Colon (tissue), 2 donors: Measurements from ENCODE around the gene NES.

ENCODE experiments used
- FAIRE-seq: peaks from 2 replicates; lab custom pipeline; 2012; peaks lifted over from hg19 to GRCh38; lab: Jason Lieb, UNC
- donor health status: control.
- donor health status: control.

The NES gene

DNA sequence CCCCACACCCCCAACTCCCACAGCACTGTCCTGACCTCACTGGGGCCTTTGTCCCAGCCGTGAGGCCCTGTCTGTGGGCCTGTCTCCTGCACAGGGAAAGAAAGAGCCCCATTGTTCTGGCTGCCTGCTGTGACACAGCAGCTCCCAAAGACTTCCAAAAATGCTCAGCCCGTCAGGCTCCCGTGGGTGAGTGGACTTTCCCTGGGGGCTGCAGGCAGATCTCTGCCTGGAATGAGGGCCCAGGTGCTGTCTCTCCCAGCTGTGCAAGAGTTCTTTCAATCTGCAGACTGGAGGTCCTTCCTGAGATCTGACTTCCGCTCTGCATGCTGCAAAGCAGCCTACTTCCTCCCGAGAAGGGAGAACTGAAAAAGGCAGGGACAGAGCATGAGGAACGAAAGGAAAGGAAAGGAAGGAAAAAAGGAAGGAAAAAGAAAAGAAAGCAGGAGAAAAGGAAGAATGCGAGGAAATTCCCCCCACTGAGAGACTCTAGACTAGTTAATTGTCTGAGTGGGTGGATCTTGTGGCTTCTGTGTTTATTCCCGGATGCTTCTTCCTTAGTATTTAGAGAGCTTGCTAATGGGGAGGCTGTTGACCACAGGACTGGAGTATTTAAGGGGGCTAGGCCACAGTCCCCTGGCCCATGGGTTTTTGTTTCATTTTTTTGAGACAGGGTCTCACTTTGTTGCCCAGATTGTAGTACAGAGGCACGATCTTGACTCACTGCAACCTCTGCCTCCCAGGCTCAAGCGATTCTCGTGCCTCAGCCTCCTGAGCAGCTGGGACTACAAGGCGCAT is 15.0 kb downstream of the NES start:
- no peak for FAIRE-seq

DNA sequence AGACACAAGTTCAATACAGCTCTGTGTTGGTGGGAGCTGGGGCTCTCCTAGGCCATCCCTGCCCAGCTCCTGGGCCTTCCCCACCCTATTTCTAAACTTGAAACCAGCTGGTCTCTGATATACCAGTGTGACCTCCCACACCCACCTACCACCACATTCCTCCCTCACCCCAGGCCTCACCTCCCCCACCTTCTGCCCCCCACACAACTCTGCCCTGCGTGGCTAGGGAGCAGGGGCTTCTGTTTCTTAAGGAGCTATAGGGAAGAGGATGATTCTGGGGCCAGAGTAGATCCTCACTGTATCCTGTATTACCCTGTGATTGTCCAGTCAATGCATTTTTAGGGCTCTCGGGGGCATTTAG is 16.5 kb downstream of the NES start:
- FAIRE-seq: no peak

DNA sequence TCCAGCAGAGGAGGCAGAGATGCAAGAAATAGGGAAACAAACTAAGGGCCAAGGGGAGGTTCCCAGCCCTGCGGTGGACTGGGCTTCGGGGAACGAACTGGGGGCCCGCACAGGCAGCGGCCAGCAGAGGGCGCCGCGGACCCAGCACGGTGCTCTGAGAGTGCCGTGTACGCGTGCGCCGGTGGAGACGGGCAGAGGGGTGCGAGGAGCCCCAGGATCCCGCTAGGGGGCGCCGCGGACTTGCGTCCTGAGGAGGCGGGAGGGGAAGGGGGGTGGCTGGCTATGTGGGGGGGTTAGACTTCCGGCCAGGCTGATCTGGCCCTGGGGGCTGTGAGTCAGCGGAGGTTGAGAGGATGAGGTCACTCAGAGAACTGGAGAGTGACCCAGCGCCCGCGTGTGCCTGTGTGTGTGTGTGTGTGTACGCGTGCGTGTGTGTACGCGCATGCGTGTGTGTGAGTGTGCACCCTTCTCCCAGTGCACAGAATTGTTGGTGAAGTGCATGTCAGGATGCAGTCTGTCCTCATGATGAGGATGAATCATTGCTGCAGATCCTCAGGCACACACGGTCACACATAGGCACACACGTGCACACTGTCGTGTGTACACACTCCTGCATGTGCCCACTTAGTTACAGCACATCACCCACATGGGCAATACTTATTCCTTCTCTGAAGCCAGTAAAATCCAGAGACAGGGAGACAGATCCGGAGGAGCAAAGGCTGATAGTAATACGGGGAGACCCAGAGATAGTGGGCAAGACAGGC is 17.0 kb downstream of the NES start:
- no peak for FAIRE-seq

DNA sequence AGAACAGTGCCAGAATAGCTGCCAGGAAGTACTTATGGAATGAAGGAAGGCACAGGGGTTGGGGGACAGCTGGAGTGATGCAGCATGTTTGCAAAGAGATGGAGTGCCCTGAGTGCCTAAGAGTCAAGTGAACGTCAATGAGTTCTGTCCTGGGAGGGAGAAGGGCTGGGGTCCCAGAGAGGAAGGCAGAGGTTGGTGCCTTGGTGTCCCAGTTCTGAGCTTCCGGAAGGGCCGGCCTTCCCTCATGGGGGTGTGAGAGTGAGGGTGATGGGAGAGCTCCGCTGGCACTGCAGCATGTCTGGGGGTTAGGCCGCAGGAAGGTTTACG is 17.6 kb downstream of the NES start:
- no peak for FAIRE-seq

DNA sequence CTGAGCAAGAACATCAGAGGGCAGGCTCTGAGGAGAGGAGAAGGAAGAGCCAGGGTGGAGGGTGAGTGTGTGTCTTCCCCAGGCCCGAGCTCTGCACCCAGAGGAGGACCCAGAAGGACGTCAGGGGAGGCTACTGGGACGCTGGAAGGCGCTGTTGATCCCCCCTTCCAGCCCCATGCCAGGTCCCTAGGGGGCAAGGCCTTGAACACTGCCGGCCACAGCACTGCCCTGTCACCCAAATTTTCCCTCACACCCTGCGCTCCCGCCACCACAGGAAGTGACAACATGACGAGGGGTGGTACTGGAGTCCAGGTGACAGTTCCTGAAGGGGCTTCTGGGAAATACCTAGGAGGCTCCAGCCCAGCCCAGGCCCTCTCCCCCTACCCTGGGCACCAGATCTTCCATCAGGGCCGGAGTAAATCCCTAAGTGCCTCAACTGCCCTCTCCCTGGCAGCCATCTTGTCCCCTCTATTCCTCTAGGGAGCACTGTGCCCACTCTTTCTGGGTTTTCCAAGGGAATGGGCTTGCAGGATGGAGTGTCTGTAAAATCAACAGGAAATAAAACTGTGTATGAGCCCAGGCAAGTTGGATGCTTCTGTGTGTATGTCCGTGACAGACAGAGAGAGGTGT is 18.1 kb downstream of the NES start:
- FAIRE-seq: no peak

DNA sequence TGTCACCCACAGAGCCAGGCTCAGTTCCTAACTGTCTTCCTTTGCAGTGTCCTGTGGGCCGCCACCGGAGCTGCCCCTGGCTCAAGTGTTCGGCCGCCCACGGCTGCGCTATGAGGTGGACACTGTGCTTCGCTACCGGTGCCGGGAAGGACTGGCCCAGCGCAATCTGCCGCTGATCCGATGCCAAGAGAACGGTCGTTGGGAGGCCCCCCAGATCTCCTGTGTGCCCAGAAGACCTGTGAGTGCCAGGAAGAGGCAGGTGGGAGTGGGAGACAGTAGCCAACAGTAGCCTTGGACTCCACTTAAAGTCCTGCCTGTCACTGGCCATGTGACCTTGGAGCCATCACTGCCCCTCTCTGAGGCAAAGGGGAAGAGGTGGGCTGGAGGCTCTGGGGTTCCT is 18.7 kb downstream of the NES start:
- no peak for FAIRE-seq

DNA sequence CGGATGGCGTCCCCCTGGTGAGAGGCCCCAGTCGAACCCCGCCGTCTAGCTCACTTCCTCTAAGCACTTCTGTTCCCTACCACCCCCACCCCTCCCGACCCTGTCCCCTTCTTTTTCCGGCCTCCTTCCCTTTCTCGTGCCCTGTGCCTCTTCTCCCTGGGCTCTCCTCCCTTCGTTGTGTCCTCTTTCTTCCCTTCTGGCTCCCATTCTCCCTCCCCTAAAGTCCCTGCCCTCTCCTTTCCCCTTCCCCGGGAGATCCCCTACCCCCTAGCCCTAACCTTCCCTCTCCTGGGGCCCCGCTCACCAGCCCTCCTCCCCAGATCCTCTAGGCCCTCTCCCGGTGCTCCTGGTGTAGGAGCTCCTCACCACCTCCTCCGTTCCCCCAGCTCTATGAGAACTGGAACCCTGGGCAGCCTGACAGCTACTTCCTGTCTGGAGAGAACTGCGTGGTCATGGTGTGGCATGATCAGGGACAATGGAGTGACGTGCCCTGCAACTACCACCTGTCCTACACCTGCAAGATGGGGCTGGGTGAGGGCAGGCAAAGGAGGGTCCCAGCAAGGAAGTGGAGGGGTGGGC is 19.4 kb downstream of the NES start:
- FAIRE-seq: no peak

DNA sequence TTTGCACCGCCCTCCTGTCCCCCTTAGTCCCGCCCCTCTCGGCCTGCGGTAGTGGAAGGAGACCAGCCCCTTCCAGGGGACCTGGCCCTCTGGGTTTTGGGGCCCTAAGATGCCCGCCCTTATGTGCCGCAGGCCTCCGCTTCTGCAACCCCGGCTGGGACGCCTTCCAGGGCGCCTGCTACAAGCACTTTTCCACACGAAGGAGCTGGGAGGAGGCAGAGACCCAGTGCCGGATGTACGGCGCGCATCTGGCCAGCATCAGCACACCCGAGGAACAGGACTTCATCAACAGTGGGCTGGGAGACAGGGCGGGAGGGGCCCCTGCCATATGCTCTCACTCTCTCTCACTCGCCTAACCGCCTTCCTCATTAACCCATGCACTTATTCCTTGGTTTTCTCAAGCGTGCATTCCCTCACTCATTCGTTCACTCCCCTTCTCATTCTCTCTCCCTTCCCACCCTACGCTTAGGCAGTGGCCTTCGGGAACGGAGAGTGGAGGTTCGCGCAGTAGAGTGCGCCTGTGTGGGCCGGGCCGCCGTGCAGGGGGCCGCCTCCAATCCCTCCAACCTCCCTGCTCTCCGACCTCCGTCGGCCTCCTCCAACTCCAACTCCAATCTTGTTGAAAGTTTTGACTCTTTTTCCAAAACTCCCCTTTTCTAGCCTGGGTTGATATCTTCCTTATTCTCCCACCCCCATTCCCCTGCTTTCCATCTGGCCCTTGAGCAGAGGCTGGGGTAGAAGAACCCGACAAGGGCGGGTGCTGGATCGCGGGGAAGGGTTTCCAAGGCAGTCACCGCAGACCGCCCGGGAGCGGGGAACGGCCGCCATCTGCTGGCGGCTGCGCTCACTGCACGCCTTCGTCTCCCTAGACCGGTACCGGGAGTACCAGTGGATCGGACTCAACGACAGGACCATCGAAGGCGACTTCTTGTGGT is 20.1 kb downstream of the NES start:
- FAIRE-seq: no peak

DNA sequence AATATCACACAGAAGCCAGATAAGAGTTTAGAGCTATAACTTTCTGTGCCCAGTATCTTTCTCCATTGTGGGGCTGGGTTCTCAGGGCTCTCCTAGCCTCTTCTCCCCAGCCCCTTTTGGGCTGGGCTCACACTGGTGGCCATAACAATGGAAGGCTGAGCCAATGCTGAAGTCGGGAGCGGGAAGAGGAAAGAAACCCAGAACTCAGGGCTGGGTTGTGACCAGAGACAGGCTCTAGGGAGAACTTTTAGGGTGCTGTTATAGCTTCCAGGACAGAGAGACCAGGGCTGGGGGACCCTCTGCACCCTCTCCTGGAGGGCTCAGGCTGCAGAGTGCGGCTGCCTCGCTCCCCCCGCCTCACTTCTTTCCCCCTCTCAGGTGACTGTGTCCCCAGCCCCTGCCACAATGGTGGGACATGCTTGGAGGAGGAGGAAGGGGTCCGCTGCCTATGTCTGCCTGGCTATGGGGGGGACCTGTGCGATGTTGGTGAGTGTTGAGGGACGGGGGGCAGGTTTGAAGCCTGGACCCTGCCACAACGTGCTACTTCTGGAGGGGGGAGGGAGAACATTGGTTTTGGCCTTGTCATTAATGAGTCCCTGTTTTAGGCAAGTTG is 21.2 kb downstream of the NES start:
- no peak for FAIRE-seq

DNA sequence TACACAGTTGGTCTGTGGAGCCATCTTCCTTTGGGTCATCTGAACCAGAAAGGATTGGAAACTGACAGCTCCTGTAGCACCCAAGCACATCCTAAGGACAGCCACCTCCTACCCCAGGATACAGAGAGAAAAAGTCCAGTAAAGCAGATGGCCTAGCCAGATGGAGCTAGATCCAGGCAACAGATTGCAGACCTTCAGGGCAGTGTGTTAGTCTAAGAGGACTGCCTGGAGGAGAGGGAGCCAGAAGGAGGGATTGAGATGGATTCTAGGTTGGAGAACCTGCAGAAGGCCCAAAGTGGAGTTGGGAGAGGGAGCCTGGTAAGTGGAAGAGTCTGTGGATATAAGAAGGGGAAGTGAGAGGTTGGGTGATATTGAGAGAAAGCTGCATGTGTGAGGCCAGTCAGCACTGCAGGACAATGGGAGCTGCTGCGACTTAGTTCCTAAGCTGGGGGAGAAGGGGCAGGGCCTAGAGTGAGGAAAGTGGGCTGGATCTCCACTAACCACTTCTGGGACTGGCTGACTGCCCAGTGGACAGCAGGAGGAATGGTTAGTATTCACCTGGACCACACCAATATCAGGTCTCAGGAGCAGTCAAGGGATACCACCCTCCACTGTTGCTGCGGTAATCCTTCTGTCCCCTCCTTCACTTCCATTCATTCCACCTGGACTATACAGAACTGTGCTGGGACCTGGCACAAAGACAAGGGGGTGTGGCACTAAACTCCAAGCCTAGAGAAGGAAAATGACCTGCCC is 21.9 kb downstream of the NES start:
- no peak for FAIRE-seq

DNA sequence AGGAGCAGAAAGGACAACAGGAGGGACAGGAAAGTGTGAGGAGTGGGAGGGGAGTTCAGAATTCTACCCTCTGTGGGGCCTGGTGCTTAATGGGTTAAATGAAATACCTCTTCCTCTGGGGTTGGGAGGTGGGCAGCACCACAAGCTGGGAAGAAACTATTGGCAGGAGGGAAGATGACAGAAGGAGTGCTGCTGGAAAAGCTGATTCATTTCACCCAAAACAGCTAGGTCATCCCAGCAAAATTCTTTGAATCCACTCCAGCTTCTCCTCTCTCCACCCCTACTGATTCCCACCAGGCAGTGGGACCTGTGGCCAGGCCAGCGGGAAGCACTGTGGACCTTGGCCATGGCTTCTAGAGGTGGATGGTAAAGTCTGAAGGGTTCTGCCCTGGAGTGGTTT is 22.5 kb downstream of the NES start:
- FAIRE-seq: no peak

DNA sequence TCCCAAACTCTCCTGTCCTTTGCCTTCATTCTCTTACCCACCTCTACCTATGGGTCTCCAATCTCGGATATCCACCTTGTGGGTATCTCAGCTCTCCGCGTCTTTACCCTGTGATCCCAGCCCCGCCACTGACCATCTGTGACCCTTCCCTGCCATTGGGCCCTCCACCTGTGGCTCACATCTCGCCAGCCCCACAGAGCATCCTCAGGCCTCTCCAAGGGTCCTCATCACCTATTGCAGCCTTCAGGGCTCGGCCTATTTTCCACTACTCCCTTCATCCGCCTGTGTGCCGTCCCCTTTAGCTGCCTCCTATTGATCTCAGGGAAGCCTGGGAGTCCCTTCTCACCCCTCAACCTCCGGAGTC is 24.2 kb downstream of the NES start:
- no peak for FAIRE-seq

DNA sequence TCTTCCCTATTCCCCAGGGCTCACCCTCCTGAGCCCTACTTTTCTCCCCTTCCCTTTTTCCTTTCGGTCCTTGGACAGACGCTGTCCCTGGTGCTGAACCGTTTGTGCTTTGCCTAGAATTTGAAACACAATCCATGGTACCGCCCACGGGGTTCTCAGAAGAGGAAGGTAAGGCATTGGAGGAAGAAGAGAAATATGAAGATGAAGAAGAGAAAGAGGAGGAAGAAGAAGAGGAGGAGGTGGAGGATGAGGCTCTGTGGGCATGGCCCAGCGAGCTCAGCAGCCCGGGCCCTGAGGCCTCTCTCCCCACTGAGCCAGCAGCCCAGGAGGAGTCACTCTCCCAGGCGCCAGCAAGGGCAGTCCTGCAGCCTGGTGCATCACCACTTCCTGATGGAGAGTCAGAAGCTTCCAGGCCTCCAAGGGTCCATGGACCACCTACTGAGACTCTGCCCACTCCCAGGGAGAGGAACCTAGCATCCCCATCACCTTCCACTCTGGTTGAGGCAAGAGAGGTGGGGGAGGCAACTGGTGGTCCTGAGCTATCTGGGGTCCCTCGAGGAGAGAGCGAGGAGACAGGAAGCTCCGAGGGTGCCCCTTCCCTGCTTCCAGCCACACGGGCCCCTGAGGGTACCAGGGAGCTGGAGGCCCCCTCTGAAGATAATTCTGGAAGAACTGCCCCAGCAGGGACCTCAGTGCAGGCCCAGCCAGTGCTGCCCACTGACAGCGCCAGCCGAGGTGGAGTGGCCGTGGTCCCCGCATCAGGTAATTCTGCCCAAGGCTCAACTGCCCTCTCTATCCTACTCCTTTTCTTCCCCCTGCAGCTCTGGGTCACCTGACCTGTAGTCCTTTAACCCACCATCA is 24.8 kb downstream of the NES start:
- FAIRE-seq: no peak

DNA sequence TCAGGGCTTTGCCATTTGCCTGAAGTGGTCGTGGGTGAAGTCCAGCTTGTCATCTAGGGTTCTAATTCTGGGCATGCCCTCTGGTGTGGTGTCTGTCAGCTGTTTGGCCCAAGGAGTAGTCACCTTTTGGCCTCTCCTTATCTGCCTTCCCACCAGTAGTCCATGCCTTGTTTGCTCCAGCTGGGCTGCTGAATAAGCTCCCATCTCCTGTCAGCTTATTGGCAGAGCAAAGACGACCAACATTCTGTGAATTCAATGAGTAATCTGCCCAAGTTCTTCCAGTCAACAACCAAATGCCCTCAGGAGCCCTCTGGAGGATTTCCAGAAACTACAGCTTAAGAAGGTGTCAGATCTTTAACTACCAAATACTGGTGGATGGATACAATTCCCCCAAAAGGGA is 28.3 kb downstream of the NES start:
- FAIRE-seq: no peak

DNA sequence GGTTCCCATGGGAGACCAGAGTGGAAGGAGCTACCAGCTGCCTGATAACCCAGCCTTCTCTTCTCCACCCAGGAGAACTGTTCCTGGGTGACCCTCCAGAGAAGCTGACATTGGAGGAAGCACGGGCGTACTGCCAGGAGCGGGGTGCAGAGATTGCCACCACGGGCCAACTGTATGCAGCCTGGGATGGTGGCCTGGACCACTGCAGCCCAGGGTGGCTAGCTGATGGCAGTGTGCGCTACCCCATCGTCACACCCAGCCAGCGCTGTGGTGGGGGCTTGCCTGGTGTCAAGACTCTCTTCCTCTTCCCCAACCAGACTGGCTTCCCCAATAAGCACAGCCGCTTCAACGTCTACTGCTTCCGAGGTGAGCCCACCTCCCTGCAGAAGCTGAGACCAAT is 28.7 kb downstream of the NES start:
- FAIRE-seq: no peak

DNA sequence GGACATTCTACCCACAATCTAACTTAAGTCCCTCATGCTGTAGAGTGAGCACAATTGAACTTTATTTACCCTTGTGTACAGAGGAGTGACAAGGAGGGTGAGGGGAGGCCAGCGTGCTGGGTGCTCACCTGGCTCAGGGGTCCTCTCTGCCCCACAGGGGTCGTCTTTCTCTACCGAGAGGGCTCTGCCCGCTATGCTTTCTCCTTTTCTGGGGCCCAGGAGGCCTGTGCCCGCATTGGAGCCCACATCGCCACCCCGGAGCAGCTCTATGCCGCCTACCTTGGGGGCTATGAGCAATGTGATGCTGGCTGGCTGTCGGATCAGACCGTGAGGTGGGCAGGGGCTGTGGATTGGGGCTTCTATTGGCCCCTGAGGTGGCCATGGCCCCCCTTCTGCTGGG is 29.9 kb downstream of the NES start:
- no peak for FAIRE-seq

DNA sequence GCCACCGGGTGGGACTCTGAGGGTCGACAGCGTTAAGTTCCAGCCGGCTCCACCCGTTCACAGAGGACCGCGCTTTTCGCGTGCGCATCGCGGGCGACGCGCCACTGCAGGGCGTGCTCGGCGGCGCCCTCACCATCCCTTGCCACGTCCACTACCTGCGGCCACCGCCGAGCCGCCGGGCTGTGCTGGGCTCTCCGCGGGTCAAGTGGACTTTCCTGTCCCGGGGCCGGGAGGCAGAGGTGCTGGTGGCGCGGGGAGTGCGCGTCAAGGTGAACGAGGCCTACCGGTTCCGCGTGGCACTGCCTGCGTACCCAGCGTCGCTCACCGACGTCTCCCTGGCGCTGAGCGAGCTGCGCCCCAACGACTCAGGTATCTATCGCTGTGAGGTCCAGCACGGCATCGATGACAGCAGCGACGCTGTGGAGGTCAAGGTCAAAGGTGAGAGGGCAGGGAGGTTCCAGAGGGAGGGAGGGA is 30.4 kb downstream of the NES start:
- FAIRE-seq: no peak

DNA sequence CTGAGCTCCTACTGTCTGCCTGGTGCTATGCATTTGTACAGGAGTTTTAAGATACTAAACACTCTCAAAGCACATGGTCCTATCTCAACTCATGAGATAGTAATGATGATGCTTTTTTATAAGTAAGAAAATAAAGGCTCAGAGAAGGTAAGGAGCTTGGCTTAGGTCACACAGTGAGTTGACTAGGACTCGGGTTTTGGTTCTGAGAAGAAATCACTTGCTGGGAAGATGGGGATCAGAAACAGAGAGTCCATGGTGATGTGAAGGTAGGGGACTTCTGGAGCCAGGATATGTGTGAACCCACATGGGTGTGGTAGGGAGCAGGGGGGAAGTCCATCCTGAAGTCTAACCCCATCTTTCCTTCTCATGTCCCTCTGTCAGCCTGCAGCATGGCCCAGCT is 31.5 kb downstream of the NES start:
- no peak for FAIRE-seq

DNA sequence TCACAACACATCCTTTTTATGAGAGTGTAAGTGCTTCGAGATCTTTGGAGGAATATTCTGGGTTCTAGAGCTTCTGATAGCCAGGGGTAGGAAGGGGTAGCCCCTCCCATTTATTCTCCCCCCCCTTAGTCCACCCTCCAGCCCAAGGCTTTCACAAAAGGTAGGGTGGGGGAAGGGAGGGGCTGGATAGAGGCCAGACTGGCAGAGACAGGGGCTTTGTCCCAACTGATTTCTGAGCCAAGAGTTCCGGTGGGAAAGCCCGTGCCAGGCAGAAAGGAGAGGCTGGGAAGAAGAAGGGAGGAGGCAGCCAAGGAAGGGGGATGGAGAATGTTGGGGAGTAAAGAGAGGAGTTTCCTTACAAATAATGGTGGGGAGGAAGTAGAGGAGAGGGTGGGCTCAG is 32.2 kb downstream of the NES start:
- no peak for FAIRE-seq

DNA sequence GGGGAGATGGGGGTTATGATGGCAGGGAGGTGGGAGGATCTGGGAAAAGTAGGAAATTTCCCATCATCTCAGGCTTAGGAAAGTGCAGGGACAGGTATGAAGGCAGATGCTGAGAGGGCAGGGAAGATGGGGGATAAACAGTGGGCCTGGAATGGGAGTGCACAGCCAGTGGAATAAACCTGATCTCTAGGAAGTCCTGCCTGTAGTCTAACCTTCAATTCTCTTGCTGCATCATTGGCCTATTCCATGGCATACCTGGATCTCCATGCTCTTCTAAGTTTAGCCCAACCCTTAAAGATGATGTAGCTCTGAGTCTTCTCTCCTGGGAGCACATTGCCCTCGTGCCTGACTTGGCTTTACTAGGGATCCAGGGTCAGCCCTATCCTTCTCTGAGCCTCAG is 32.6 kb downstream of the NES start:
- FAIRE-seq: no peak
